ENCODE measurements around the gene INVS.
A peak's percentile ranks its signal among the peaks of the same experiment; 100 is the strongest.
"Not testable (repeated sequence)": the region's sequence is repeated elsewhere in the genome, so short reads cannot be mapped to it uniquely, and the experiment has no call there.

The INVS gene

DNA sequence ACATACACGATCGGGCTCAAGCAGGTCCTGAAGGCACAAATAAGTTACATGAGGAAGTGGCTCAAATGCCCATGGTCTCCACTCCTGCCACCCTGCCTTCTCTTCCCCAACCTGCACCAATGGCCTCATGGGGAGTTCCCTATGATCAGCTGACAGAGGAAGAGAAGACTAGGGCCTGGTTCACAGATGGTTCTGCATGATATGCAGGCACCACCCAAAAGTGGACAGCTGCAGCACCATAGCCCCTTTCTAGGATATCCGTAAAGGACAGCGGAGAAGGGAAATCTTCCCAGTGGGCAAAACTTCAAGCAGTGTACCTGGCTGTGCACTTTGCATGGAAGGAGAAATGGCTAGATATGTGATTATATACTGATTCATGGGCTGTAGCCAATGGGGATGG, 22.8 kb upstream of the INVS start:
- H3K27ac ChIP-seq; DNase-seq (ENCODE audit: low read depth, low spot score): not testable (repeated sequence)

GRCh38 chr9:100082782-100083181, 16.3 kb upstream of the INVS start:
- H3K27ac ChIP-seq, result no peak overlapping the region
- DNase-seq (ENCODE audit: low read depth, low spot score), result no peak

GRCh38 chr9:100083448-100084127, 15.5 kb upstream of the INVS start:
- H3K27ac ChIP-seq, result no peak overlapping the region
- DNase-seq (ENCODE audit: low read depth, low spot score), result no peak

DNA sequence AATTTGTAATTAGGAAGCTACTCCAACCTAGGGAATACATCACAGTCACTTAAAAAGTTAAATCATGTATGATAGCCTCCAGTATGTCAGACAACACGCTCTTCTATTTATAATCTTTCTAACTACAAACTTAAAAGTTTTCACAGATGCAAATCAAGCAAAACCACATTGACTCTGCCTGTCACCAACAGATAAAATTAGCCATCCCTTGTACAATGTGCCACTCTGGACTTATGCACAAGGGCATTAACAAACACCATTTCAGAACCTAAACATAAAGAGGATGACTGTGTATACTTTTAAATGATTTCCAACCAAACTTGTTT, 15.0 kb upstream of the INVS start:
- H3K27ac ChIP-seq, result no peak overlapping the region

GRCh38 chr9:100084734-100085133, 14.3 kb upstream of the INVS start:
- no peak overlapping the region for H3K27ac ChIP-seq
- DNase-seq (ENCODE audit: low read depth, low spot score), result no peak

More for the DNA sequence above, 15.0 kb upstream of the INVS start:
- no peak for DNase-seq (ENCODE audit: low read depth, low spot score)

DNA sequence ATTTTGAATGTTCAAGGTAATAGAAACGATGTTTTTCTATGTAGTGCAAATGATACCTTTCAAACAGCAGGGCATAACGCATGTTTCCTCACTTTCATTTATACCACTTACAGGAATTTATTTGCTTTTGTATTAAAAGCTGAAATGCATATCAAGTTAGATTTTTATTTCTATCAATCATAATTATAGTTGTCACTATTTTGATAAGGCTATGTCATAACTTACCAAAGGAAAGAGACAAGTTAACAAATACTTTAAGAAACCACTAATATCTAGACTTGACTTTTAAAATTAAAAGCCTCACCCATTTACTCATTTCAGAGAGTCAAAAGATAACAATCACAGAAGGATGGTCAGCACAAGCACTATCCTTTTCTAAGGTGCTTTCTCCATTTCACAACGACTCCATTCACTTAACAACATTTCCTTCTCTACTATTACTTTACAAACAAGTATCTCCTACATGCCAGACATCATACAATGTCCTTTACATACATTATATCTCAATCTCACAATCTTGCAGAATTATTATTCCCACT, 12.9 kb upstream of the INVS start:
- DNase-seq (ENCODE audit: low read depth, low spot score), result no peak
- H3K27ac ChIP-seq, result no peak overlapping the region

DNA sequence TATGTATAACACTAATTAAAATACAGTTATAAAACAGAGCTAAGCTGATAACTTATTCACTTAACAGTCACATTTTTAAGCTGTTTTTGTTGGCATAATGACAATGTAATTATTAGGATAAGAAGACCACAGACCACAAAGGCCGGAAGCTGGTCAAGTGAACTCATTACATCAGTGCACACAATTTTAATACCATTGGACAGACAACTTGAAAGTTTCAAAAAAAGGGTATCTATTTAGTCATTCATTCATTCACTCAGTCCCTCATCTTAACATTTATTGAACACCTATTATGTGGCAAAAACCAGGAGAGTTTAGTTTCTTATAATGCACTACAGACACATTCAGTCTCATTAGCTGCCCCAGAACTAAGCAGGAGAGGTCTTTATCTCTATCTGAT, 11.8 kb upstream of the INVS start:
- no peak overlapping the region for H3K27ac ChIP-seq
- no peak for DNase-seq (ENCODE audit: low read depth, low spot score)

GRCh38 chr9:100088202-100088601, 10.8 kb upstream of the INVS start:
- no peak for DNase-seq (ENCODE audit: low read depth, low spot score)
- H3K27ac ChIP-seq, result no peak overlapping the region

GRCh38 chr9:100090880-100091279, 8.2 kb upstream of the INVS start:
- H3K27ac ChIP-seq, result no peak overlapping the region
- no peak for DNase-seq (ENCODE audit: low read depth, low spot score)

DNA sequence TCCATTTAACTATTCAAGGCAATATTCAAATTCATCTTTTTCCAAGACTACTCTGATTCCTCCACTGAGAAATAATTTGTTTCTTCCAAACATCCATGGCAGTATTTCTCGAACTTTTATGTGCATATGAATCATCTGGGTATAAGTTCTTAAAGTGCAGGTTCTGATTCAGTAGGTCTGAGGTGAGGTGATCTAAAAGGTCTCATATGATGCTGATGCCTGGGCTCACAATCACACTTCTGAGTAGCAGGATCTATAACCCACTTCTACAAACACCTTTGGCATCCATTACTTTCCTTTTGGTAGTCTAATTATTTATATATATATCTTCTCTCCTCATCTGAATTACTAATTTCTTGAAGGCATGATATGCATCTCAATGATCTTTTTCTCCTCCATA, 7.4 kb upstream of the INVS start:
- no peak overlapping the region for H3K27ac ChIP-seq
- DNase-seq (ENCODE audit: low read depth, low spot score), result no peak

GRCh38 chr9:100092066-100092465, 7.0 kb upstream of the INVS start:
- DNase-seq (ENCODE audit: low read depth, low spot score), result no peak
- H3K27ac ChIP-seq, result no peak overlapping the region

DNA sequence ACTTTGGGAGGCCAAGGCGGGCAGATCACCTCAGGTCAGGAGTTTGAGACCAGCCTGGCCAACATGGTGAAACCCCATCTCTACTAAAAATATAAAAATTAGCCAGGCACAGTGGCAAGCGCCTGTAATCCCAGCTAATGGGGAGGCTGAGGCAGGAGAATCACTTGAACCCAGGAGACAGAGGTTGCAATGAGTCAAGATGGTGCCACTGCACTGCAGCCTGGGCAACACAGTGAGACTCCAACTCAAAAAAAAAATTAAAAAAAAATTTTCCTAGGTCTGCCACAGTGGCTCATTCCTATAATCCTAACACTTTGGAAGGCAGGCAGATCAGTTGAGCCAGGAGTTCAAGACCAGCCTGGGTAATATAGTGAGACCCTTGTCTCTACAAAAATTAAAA, 4.6 kb upstream of the INVS start:
- H3K27ac ChIP-seq; DNase-seq (ENCODE audit: low read depth, low spot score): not testable (repeated sequence)

GRCh38 chr9:100096378-100096916, 2.6 kb upstream of the INVS start:
- no peak for DNase-seq (ENCODE audit: low read depth, low spot score)
- H3K27ac ChIP-seq, result no peak overlapping the region

DNA sequence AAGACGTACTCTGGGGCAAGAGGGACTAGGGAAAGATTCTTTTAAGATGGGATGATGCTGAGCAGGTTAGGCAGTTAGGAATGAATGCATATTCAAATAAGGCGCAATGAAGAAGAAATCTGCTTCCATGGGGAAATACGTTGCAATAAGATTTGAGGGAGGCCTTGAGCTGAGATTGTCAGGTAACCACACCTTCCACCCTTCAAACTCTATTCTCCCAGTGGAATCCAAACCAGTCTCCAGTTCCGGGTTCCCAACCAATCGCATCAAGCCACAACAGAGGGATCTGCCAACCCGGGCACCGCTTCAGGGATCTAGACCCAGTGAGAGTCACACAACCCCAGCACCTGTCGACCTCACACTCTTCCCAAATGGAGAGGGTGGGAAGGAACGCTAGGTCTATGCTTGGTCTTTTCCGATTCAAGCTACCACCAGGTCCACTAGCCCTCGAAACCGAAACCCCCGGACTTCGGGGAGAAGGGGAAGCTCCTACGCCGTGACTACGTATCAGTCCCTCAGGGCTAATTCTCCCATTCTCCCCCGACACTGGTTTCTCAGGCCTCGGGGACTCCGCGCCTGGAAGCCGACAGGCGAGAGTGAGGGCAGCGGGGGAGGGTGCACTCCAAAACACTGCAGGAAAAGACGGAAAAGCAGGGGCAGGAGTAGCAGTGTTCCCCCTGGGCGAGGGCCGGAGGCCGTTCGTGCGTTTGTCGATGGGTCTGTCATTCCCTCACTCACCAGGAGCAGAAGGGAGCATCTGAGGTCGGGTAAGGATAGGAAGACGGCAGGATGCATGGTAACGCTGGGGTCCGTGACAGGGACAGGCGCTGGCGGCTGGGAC, 777 bp upstream of the INVS start:
- peak; percentile 50 for DNase-seq (ENCODE audit: low read depth, low spot score)
- peak overlapping the region; percentile 83 for H3K27ac ChIP-seq

GRCh38 chr9:100099722-100100042, 639 bp downstream of the INVS start:
- no peak for DNase-seq (ENCODE audit: low read depth, low spot score)
- peak overlapping the region; percentile 83 for H3K27ac ChIP-seq

GRCh38 chr9:100100146-100100667, 1.2 kb downstream of the INVS start:
- H3K27ac ChIP-seq, result peak overlapping the region; percentile 83
- no peak for DNase-seq (ENCODE audit: low read depth, low spot score)

DNA sequence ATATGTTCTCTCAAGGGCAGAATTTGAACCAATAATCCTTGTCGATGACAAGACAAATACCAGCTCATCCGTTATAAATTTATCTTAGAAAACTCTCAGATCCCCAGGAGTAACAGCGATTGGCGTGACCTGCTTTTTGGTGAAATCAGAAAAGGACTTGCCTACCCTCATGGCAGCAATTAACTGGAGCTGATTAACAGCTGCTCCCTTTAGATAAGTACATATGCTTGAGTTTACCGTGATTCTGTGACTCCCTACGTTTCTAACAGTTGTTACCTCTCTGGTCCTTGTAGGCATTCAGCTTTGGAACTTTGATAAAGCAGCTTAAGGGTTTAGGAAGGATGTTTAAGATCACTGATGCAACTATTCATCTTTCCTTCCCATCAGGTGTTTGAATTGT, 2.6 kb downstream of the INVS start:
- H3K27ac ChIP-seq, result no peak overlapping the region
- no peak for DNase-seq (ENCODE audit: low read depth, low spot score)

DNA sequence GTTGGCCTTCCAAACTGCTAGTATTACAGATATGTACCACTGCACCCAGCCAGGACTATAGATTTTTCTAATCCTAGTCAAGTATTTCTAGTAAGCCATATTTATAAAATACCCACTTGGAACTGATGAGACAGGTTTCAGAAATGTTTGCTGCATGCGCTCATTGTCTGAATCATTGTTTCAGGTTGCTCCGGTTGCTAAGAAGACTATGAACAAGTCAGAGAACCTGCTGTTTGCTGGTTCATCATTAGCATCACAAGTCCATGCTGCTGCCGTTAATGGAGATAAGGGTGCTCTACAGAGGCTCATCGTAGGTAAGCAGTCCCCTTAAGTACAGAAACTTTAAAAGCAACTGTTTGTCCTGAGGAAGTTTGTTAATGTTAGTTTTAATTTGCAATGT, 5.3 kb downstream of the INVS start:
- DNase-seq (ENCODE audit: low read depth, low spot score), result peak; percentile 81
- peak overlapping the region; percentile 88 for H3K27ac ChIP-seq

GRCh38 chr9:100105861-100106260, 6.8 kb downstream of the INVS start:
- DNase-seq (ENCODE audit: low read depth, low spot score), result no peak
- H3K27ac ChIP-seq, result peak overlapping the region; percentile 75

GRCh38 chr9:100106616-100107015, 7.6 kb downstream of the INVS start:
- DNase-seq (ENCODE audit: low read depth, low spot score), result peak; percentile 66
- peak overlapping the region; percentile 75 for H3K27ac ChIP-seq

DNA sequence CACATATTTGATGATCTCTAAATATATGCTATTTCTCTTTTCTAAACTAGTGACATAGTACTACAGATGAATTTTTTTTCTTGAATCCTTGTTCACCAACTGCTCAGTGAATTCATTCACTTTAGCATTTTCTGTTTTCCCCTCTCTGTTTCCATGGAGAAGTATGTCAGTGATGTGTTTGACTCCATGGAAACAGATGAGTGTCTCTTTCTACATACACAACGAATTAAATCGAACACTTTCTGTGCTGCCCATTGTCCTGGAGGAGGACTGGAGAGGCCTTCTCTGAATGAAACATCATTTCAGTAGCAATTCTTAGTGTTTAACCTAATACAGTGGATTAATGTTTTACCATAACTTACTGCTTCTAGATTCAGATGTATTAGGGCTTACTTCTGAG, 9.5 kb downstream of the INVS start:
- no peak for DNase-seq (ENCODE audit: low read depth, low spot score)
- no peak overlapping the region for H3K27ac ChIP-seq

Measured in epithelial cell of prostate (primary cell).